Gastrocnemius medialis (tissue), 4 donors: ENCODE measurements around the gene IKBIP.

Experiments used
- CTCF ChIP-seq, 5 experiments: fragments of 450-650 bp in 3 of 5; fragments of 200-600 bp in 2 of 5; sonication (generic) in 2 of 5; IDR thresholded peaks in 4 of 5; conservative IDR thresholded peaks in 1 of 5; 1 replicate in 4 of 5; 2 replicates in 1 of 5; pipeline ENCODE4 v1.5.1; 2016 to 2019; ENCODE audit warnings: antibody characterized with exemption in 5 of 5, mild to moderate bottlenecking in 3 of 5, moderate library complexity in 3 of 5
- POLR2A ChIP-seq, 2 donors: fragments of 450-650 bp; IDR thresholded peaks; one replicate each; pipeline ENCODE4 v1.6.1; 2017; ENCODE audit warnings: antibody characterized with exemption in 2 of 2, mild to moderate bottlenecking in 2 of 2, moderate library complexity in 2 of 2

- TF ChIP-seq CTCF (IDR thresholded peaks at IDR 0.05 in 4 of 5, conservative IDR thresholded peaks at IDR 0.05 in 1 of 5) (no peak), POLR2A (IDR thresholded peaks at IDR 0.05) (no peak)
Measured at GRCh38 chr12:98656289-98657101, 11.9 kb upstream of the IKBIP start.
